GM10248 (cell line): ENCODE measurements around the gene CHMP4B.

ENCODE experiments used
- CTCF ChIA-PET: fragments of 300-600 bp; sonication (Branson Sonifier 250); formaldehyde crosslinking; extraction: SDS; loops from one replicate; lab custom pipeline; 2021; ENCODE audit warnings: antibody characterized with exemption; lab: Yijun Ruan, JAX
- POLR2A ChIA-PET: fragments of 350-650 bp; sonication (Branson Sonifier 250); formaldehyde crosslinking; extraction: SDS; loops from one replicate; lab custom pipeline; 2020; ENCODE audit warnings: antibody characterized with exemption; lab: Yijun Ruan, JAX
- DNase-seq: peaks from one replicate; pipeline ENCODE4 v3.0.0; 2012; ENCODE audit errors: extremely low spot score
- TF ChIP-seq, protein P1 (sequence below): IDR thresholded peaks from 2 replicates; pipeline ENCODE4 v1.5.1; 2012; ENCODE audit warnings: mild to moderate bottlenecking, low read depth; ENCODE audit errors: extremely low read depth, missing control alignments, control extremely low read depth

The CHMP4B gene

DNA sequence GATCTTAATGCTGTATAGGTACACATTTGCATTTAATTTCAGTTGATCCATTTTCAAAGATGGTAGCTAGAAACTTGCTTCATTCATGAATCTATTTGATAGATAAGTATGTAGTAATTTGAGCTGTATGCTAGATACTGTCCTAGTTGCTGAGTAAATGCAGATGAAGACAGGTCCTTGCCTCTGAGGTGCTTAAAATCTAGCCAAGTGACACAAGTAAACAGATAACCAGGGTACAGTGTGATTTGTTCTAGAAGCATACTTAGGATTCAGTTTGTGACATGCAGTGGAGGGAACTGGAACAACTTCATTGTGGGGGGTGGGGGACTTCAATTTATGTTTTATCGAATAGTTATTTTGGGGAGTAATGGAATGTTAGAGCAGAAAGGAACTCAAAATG lies 9.2 kb downstream of the CHMP4B start:
- TF ChIP-seq, protein P1, sequence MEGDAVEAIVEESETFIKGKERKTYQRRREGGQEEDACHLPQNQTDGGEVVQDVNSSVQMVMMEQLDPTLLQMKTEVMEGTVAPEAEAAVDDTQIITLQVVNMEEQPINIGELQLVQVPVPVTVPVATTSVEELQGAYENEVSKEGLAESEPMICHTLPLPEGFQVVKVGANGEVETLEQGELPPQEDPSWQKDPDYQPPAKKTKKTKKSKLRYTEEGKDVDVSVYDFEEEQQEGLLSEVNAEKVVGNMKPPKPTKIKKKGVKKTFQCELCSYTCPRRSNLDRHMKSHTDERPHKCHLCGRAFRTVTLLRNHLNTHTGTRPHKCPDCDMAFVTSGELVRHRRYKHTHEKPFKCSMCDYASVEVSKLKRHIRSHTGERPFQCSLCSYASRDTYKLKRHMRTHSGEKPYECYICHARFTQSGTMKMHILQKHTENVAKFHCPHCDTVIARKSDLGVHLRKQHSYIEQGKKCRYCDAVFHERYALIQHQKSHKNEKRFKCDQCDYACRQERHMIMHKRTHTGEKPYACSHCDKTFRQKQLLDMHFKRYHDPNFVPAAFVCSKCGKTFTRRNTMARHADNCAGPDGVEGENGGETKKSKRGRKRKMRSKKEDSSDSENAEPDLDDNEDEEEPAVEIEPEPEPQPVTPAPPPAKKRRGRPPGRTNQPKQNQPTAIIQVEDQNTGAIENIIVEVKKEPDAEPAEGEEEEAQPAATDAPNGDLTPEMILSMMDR: no peak
- POLR2A ChIA-PET: interaction anchor here (0.8 kb wide), 1 partner anchor 20 kb away, joined by 3 read pairs; no protein-coding TSS in a partner anchor
- CTCF ChIA-PET: interaction anchor here (1.4 to 1.8 kb wide), 2 partner anchors 16 to 88 kb away, joined by 5 to 9 read pairs; no protein-coding TSS in a partner anchor

DNA sequence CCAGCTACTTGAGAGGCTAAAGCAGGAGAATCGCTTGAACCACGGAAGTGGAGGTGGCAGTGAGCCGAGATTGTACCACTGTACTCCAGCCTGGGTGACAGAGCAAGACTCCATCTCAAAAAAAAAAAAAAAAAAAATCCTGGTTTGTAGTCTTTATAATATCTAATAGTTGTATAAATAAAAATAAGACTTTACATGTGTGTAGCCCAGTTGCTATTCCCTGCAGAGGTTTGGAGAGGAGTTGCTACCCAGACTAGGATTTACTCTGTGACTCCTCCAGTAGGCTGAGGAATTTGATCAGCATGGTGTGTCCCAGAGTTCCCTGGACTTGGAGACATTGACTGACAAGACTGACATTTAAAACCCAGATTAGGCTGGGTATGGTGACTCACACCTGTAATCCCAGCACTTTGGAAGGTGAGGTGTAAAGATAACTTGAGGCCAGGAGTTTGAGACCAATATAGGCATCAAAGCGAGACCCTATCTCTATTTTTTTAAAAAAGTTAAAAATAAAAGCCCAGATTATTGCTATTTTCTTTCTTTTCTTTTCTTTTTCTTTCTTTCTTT lies 10.2 kb downstream of the CHMP4B start:
- no peak for DNase-seq
- POLR2A ChIA-PET: no interaction called here
- TF ChIP-seq, protein P1: no peak
- CTCF ChIA-PET: interaction anchor here (0.6 to 1.4 kb wide), 2 partner anchors 9 to 89 kb away, joined by 3 to 5 read pairs; no protein-coding TSS in a partner anchor

More for the DNA sequence above, 9.2 kb downstream of the CHMP4B start:
- DNase-seq: no peak

GRCh38 chr20:33822423-33822822 lies 11.3 kb downstream of the CHMP4B start:
- TF ChIP-seq, protein P1: no peak
- CTCF ChIA-PET: interaction anchor here (0.9 to 1.6 kb wide), 2 partner anchors 11 to 37 kb away, joined by 3 read pairs; partner anchors contain the start of gene CHMP4B
- DNase-seq: no peak
- POLR2A ChIA-PET: no interaction called here

DNA sequence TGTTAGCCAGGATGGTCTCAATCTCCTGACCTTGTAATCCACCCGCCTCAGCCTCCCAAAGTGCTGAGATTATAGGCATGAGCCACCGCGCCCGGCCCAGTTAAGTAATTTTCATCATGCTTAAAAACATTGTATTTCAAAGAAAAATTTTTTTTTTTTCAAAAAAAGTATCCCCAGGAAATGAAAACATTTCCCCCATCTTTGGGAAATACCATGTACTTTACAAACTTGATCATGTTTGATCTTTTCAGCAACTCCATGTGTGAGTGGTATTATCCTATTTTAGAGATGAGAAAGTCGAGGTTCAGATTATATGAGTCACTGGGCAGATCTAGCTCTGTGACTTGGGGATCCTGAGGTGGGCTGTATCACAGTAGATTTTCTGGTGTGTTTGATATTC lies 11.8 kb downstream of the CHMP4B start:
- TF ChIP-seq, protein P1: no peak
- POLR2A ChIA-PET: no interaction called here
- CTCF ChIA-PET: interaction anchor here (1.6 kb wide), 1 partner anchor 12 kb away, joined by 3 read pairs; the partner anchor contains the start of gene CHMP4B
- DNase-seq: no peak

GRCh38 chr20:33824852-33825251 lies 13.7 kb downstream of the CHMP4B start:
- TF ChIP-seq, protein P1: no peak
- CTCF ChIA-PET: interaction anchor here (1.4 to 4.0 kb wide), 5 partner anchors 11 to 245 kb away, joined by 4 to 21 read pairs (median 6); no protein-coding TSS in a partner anchor
- DNase-seq: no peak
- POLR2A ChIA-PET: no interaction called here

DNA sequence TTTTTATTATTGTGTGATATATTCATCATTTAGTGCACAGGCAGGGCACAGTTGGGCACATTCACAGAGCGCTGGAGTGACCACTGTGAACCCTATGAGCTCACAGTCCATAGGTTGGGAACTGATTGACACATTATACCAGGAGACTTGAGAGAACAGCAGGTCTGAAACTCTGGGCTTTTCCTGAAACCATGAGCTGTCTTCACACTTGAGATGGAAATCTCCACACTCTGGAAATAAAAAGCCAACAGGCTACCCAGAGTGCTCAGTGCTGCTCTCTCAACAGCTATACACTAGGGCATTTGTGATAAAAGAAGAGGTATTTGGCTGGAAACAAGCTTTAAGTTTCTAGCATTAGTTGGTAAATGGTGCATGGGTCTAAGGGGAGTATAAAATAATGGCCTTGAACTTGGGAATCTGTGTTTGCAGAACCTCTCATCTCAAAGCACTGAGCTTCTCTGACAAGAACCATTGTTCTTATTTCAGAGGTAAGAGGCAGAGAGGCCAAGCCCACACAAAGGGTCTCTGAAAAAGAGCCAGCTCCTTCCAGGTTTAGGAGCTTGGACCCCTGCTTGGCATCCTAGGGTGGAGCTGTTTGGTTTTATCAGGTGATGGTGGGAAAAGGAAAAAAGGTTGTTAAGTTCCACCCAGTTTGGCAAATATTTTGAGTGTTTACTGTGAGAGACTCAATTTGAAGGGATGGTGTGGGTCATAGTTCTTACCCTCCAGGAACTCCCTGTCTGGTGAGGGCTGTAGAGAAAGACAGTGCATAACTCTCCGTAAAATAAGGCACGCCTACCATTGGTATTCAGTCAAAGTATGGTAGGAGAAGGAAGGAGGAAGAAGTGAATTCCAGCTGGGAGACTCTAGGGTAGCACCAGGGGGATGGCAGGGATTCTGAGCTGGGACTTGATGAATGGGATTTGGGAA lies 14.5 kb downstream of the CHMP4B start:
- ChIA-PET POLR2A (no interaction called here), CTCF (interaction anchor here (1.0 to 4.0 kb wide), 11 partner anchors 10 to 244 kb away, joined by 3 to 21 read pairs (median 5); no protein-coding TSS in a partner anchor)
- DNase-seq: no peak
- TF ChIP-seq, protein P1: no peak
